Vagina (tissue), 2 donors: ENCODE results near the gene SLC16A6. TPM values are rescaled to one million over a fixed set of nuclear protein-coding genes. Genes with fewer than 3 reads are reported as not detected.

Experiments
- DNase-seq, 2 donors: peaks; one replicate each; pipeline ENCODE4 v3.0.0-alpha.2; 2017; ENCODE audit errors: extremely low spot score in 2 of 2
- H3K27ac ChIP-seq: fragments of 200-600 bp; sonication (generic); one replicate; pipeline ENCODE4 v1.5.1; 2019
- H3K27me3 ChIP-seq: fragments of 200-600 bp; sonication (generic); one replicate; pipeline ENCODE4 v1.5.1; 2019
- H3K36me3 ChIP-seq, 2 donors: fragments of 200-600 bp; sonication (generic); one replicate each; pipeline ENCODE4 v1.5.1; 2017 to 2019
- H3K4me1 ChIP-seq: fragments of 200-600 bp; sonication (generic); one replicate; pipeline ENCODE4 v1.5.1; 2019
- H3K4me3 ChIP-seq, 2 donors: fragments of 200-600 bp; sonication (generic); 1 replicate in 1 of 2; 2 replicates in 1 of 2; pipeline ENCODE4 v1.5.1; 2016 to 2019
- H3K9me3 ChIP-seq: fragments of 200-600 bp; sonication (generic); one replicate; pipeline ENCODE4 v1.5.1; 2019
- POLR2A ChIP-seq, 2 donors: fragments of 450-650 bp; IDR thresholded peaks; one replicate each; pipeline ENCODE4 v1.6.1; 2017; ENCODE audit warnings: antibody characterized with exemption in 2 of 2, mild to moderate bottlenecking in 2 of 2, moderate library complexity in 2 of 2
- POLR2AphosphoS5 ChIP-seq, 2 donors: sonication (generic); formaldehyde crosslinking; IDR thresholded peaks; one replicate each; pipeline ENCODE4 v1.9.0; 2017; ENCODE audit warnings: antibody characterized with exemption in 2 of 2, mild to moderate bottlenecking in 2 of 2, low read depth in 1 of 2; ENCODE audit not compliant: insufficient read depth in 1 of 2
- intact Hi-C: fragments of 100-400 bp; cut with DNase I; formaldehyde crosslinking; loops from one replicate; pipeline ENCODE4 v1.15.1; 2023
- total RNA-seq: library from RNA; depleted of rRNA; stranded (reverse); fragments of >200 nt; gene quantifications from one replicate; pipeline ENCODE4 v1.2.3, GENCODE V29; 2016
- TF ChIP-seq, protein P1 (sequence below), 3 experiments: fragments of 450-650 bp in 2 of 3; fragments of 200-600 bp in 1 of 3; sonication (generic) in 1 of 3; IDR thresholded peaks; one replicate each; pipeline ENCODE4 v1.5.1; 2017 to 2019; ENCODE audit warnings: antibody characterized with exemption in 3 of 3, mild to moderate bottlenecking in 2 of 3, moderate library complexity in 2 of 3

Gene SLC16A6
- total RNA-seq, 1 donor from 2014 or later: 2.7 TPM

DNA sequence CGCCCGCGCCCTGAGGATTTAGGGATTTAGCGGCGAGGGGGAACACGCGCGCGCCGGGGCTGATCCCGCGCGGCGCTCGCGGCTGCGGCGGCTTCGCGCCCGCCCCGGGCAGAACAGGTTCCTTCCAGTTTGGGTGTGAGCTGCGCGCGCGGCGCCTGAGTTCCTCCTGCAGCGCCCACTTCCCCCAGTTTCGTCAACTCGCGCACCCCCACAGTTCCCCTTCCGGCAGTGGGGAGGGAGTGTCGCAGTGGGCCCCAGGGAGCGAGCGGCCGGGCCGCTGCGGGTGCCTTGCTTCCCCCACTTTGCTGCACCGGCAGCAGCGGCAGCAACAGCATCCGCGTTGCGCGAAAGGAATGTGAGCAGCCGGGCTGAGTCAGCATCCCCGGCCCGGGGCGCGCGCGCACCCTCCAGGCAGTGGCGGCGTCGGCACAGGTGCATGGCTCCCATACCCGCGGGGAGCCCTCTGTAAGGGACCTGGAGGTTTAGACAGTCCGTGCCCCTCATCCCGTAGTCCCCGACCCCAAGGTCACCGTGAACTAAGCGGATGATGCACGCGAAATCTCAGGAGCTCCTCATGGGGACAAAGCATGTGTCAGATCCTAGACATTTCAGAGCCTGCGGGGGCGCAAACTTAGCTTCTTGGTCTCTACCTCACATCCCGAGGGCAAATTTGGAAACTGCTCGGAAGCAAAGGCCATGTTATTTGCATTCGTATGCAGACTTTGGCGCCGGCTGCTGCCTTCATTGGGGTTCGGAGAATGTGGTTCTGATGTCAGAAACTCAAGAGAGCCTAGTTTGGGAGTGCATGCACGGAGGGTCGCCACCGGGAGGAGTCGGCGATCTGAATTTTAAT is 1.1 kb upstream of the SLC16A6 start:
- H3K4me3 ChIP-seq: peak overlapping the region; percentile 53 to 76
- peak overlapping the region; percentile 67 for H3K27ac ChIP-seq
- no peak for DNase-seq
- intact Hi-C loops: no loop called here
- no peaks in the 10 kb centered on the region for H3K27me3 ChIP-seq
- no peaks in the 10 kb centered on the region for H3K9me3 ChIP-seq
- peaks cover 33% of the 10 kb centered on the region for H3K4me1 ChIP-seq
- no peaks in the 10 kb centered on the region for H3K36me3 ChIP-seq
- TF ChIP-seq POLR2A (IDR thresholded peaks at IDR 0.05) (peak in 1 of 2 donors; percentile 30), POLR2AphosphoS5 (IDR thresholded peaks at IDR 0.05; ENCODE audit: insufficient read depth in 1 of 2, low read depth in 1 of 2) (peak in 1 of 2 donors; percentile 78)
- TF ChIP-seq, protein P1, sequence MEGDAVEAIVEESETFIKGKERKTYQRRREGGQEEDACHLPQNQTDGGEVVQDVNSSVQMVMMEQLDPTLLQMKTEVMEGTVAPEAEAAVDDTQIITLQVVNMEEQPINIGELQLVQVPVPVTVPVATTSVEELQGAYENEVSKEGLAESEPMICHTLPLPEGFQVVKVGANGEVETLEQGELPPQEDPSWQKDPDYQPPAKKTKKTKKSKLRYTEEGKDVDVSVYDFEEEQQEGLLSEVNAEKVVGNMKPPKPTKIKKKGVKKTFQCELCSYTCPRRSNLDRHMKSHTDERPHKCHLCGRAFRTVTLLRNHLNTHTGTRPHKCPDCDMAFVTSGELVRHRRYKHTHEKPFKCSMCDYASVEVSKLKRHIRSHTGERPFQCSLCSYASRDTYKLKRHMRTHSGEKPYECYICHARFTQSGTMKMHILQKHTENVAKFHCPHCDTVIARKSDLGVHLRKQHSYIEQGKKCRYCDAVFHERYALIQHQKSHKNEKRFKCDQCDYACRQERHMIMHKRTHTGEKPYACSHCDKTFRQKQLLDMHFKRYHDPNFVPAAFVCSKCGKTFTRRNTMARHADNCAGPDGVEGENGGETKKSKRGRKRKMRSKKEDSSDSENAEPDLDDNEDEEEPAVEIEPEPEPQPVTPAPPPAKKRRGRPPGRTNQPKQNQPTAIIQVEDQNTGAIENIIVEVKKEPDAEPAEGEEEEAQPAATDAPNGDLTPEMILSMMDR (IDR thresholded peaks at IDR 0.05): no peak

DNA sequence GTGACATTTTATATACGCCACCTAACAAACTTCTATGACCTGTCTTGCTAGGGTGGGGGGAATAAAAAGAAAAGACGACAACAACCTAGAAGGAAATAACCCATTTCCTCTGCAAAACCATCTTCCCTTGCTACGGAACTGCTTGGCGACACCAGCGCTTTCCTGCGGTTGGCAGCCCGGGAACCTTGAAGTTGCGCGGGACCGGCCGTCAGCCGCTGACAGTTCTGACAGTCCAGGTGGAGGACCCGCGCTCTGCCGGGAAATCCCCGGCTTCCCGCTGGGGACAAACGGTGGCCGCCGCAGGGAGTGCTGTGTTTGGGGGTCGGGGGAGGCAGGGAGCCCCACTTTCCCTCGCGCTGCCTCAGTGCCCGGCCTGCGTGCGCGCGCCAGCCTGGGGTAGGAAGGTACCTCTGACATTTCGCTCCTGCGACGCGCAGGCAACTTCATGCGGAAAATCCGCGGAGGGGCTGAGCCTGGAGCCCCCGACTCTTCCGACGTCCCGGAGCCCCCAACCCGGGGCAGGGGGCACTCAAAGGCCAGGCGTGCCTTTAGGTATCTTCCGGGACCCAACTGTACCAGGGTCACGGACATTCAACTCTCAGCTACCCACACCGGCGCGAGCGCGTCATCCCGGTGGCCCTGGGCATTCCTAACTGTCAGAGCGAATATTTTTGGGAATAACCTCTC is 516 bp downstream of the SLC16A6 start:
- intact Hi-C loops: no loop called here
- TF ChIP-seq POLR2A (IDR thresholded peaks at IDR 0.05): no peak
- TF ChIP-seq POLR2AphosphoS5 (IDR thresholded peaks at IDR 0.05; ENCODE audit: insufficient read depth in 1 of 2, low read depth in 1 of 2): peak in 1 of 2 donors; percentile 50
- Histone ChIP-seq H3K4me3 (peak overlapping the region; percentile 53 to 76), H3K27ac (peak overlapping the region; percentile 67), H3K4me1 (peaks cover 33% of the 10 kb centered on the region), H3K27me3 (no peaks in the 10 kb centered on the region), H3K9me3 (no peaks in the 10 kb centered on the region), H3K36me3 (no peaks in the 10 kb centered on the region)
- no peak for DNase-seq

DNA sequence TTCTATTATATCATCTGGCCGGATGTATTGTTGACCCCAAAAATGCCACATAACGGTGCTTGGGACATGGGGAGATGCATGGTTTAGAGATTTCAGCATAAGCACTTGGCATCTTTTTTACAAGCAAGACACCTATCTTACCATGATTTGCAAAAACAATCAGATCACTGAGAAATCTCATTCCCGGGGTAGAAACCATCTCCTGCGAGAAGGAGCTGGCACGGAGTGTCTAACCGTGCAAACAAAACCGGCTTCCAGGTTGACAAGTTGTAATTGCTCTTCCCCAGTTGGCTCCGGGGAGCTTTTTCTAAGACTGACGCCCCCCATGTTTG is 1.0 kb downstream of the SLC16A6 start:
- peak overlapping the region; percentile 53 to 76 for H3K4me3 ChIP-seq
- peaks cover 33% of the 10 kb centered on the region for H3K4me1 ChIP-seq
- intact Hi-C loops: no loop called here
- TF ChIP-seq, protein P1 (IDR thresholded peaks at IDR 0.05): no peak
- TF ChIP-seq POLR2A (IDR thresholded peaks at IDR 0.05): no peak
- no peak for TF ChIP-seq POLR2AphosphoS5 (IDR thresholded peaks at IDR 0.05; ENCODE audit: insufficient read depth in 1 of 2, low read depth in 1 of 2)
- DNase-seq: no peak
- H3K27me3 ChIP-seq: no peaks in the 10 kb centered on the region
- no peaks in the 10 kb centered on the region for H3K36me3 ChIP-seq
- peak overlapping the region; percentile 67 for H3K27ac ChIP-seq
- no peaks in the 10 kb centered on the region for H3K9me3 ChIP-seq

DNA sequence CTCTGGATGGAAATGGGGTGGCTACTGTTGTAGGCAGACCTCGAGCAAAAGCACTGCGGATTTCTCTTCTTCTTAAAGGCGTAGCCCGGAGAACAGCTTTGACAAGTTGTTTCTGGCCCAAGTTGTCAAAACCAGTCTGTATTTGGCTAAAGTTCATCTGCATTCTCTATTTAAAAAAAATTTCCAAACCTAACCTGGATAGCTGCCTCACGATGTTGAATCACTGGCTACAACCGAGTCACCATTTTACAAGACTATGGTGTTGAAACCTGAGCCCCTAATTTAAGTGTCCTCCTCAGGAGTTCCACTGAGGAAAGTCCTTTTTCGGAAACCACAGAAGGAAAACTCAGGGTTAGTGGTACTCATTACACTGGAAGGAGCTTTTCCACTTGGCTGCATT is 1.5 kb downstream of the SLC16A6 start:
- no peaks in the 10 kb centered on the region for H3K36me3 ChIP-seq
- peaks cover 33% of the 10 kb centered on the region for H3K4me1 ChIP-seq
- H3K27ac ChIP-seq: no peak overlapping the region
- no peak for DNase-seq
- no peaks in the 10 kb centered on the region for H3K9me3 ChIP-seq
- TF ChIP-seq POLR2A (IDR thresholded peaks at IDR 0.05) (no peak), POLR2AphosphoS5 (IDR thresholded peaks at IDR 0.05; ENCODE audit: insufficient read depth in 1 of 2, low read depth in 1 of 2) (peak in 1 of 2 donors; percentile 18)
- TF ChIP-seq, protein P1 (IDR thresholded peaks at IDR 0.05): no peak
- H3K27me3 ChIP-seq: no peaks in the 10 kb centered on the region
- intact Hi-C loops: no loop called here
- peak overlapping the region; percentile 53 to 76 for H3K4me3 ChIP-seq

DNA sequence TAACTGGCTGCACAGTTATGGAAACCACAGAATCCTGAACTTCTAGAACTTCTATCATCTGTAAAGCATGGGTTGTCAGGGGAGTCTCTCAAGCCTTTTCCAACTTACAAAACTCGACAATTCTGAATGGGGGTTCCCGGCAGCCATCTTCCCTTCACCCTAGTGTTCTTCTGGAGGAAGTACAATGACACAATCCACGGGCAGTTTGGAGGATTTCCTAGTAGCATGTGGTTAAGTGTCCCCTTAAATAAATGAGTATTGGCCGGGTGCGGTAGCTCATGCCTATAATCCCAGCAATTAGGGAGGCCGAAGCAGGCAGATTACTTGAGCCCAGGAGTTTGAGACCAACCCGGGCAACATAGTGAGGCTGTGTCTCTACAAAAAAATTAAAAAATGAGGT is 2.1 kb downstream of the SLC16A6 start:
- Histone ChIP-seq H3K27ac (no peak overlapping the region), H3K4me1 (peaks cover 33% of the 10 kb centered on the region)
- intact Hi-C loops: no loop called here

More for the DNA sequence above, 2.1 kb downstream of the SLC16A6 start:
- H3K9me3 ChIP-seq: no peaks in the 10 kb centered on the region
- no peak overlapping the region for H3K4me3 ChIP-seq
- H3K27me3 ChIP-seq: no peaks in the 10 kb centered on the region
- H3K36me3 ChIP-seq: no peaks in the 10 kb centered on the region
- no peak for DNase-seq
- TF ChIP-seq, protein P1 (IDR thresholded peaks at IDR 0.05): no peak
- TF ChIP-seq POLR2A (IDR thresholded peaks at IDR 0.05) (no peak), POLR2AphosphoS5 (IDR thresholded peaks at IDR 0.05; ENCODE audit: insufficient read depth in 1 of 2, low read depth in 1 of 2) (no peak)
